ENCODE measurements around the gene SLC6A17.

DNA sequence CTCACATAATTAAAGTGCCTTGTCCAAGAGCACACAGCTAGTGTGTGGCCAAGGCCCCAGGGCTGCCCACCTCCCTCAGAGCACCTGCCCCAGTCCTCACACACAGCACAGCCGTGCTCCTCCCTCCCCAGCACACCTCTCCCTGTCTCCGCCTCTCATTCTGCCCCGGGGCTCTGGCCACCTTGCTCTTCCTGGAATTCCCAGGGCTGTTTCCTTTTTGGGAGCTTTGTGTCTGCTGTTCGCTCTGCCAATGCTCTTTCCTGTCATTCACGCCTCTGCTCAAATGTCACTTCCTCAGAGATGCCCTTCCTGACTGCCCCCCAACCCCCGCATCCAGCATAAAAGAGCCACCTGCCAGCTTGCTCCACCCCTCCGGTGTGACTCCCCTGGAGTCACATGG is 13.3 kb downstream of the SLC6A17 start:
- TF ChIP-seq, protein P1, sequence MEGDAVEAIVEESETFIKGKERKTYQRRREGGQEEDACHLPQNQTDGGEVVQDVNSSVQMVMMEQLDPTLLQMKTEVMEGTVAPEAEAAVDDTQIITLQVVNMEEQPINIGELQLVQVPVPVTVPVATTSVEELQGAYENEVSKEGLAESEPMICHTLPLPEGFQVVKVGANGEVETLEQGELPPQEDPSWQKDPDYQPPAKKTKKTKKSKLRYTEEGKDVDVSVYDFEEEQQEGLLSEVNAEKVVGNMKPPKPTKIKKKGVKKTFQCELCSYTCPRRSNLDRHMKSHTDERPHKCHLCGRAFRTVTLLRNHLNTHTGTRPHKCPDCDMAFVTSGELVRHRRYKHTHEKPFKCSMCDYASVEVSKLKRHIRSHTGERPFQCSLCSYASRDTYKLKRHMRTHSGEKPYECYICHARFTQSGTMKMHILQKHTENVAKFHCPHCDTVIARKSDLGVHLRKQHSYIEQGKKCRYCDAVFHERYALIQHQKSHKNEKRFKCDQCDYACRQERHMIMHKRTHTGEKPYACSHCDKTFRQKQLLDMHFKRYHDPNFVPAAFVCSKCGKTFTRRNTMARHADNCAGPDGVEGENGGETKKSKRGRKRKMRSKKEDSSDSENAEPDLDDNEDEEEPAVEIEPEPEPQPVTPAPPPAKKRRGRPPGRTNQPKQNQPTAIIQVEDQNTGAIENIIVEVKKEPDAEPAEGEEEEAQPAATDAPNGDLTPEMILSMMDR (IDR thresholded peaks at IDR 0.05) = no peak
- no peak for TF ChIP-seq POLR2AphosphoS5 (IDR thresholded peaks at IDR 0.05)

All from esophagus muscularis mucosa (tissue), 3 donors.